HG02885 (cell line): ENCODE data around the gene RXFP1.

Source experiments
- ATAC-seq: cut with Tn5 transposase; IDR thresholded peaks from one replicate; pipeline ENCODE4 v1.9.1; 2021; ENCODE audit warnings: mild to moderate bottlenecking; ENCODE audit not compliant: unreplicated experiment, poor library complexity

RXFP1 gene

DNA sequence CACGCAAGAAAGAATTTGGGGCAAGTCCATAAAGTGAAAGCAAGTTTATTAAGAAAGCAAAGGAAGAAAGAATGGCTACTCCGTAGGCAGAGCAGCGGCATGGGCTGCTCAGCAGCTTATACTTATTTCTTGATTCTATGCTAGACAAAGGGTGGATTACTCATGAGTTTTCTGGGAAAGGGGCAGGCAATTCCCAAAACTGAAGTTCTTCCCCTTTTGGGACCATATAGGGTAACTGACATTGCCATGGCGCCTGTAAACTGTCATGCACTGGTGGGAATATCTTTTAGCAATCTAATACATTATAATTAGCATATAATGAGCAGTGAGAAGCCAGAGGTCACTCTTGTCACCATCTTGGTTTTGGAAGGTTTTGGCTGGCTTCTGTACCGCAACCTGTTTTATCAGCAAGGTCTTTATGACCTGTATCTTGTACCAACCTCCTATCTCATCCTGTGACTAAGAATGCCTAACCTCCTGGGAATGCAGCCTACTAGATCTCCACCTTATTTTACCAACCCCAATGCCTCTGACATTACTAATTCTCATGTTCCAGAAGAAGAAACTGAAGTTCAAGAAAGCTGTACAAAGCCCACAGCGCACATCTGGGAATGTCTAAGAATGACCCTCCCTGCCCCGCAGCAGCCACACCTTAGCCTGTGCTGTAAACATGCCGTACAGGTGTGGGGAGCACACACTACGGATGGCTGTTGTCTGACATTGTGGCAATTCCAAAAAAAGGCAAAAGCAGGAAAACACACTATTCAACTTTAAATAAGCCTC, 18.6 kb downstream of the RXFP1 start:
- no peak for ATAC-seq

DNA sequence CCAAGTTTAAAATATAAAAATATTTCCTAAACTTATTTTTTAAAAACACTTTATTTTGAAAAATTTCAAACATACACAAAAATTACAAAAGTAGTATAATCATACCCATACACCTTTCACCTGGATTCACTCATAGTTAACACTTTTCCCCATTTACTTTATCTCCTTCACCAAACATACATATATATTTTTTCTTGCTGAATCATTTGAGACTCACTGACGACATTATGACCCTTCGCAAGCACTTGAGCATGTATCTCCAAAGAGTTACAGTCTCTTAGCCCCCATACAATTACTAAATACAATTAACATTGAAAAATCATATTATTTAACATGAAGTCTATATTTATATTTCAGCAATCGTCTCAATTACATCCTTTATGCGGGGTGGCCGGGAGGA, 19.8 kb downstream of the RXFP1 start:
- ATAC-seq, result no peak

DNA sequence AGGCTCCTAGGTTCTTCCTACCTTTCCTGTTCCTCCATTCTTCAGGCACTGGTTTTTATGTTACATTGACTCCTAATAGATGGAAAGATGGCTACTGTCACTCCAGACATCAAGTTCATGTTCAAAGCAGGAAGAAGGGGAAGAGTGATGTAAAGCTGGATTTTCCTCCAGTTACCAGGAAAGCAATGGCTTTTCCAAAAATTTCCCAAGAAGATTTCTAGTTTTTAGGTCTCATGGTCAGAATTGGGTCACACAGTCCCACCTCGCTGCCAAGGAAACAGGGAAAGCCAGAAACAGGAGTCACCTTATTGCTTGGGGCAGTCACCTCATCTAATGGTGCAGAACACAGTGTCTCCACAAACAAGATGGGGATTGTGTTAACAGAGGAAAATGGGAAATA, 21.5 kb downstream of the RXFP1 start:
- no peak for ATAC-seq

DNA sequence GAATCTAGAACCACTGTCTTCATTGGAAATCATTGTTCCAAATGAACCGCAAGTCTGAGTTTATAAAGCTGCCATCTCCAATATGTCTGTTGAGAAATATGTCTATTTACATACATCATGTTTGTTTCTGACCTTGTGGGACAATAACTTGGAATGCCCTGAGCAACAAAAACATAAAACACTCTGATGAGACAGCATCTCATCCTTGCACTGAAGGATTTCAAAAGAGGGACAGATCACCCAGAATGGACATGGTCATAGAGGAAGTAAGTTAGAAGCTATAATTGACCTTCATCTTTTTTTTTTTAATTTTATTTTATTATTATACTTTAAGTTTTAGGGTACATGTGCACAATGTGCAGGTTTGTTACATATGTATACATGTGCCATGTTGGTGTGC, 22.5 kb downstream of the RXFP1 start:
- no peak for ATAC-seq

DNA sequence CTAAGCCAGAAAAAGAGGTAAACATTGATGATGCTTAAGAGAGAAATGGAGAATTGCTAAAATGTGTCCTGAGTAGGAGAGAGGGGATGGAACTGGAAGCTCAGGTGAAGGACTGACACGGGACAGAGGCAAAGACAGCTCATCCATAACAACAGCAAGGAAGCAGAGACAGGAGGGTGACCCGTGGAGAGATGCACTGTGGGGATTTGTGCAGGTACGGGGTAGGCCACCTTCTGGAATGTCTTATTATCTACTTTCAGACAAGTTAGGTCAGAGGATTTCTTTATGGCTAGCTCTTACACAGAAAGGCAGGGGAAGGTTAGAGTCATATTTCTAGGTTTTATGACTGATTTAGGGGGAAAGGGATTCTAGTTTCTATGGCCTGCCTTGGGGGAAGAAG, 31.7 kb downstream of the RXFP1 start:
- no peak for ATAC-seq

DNA sequence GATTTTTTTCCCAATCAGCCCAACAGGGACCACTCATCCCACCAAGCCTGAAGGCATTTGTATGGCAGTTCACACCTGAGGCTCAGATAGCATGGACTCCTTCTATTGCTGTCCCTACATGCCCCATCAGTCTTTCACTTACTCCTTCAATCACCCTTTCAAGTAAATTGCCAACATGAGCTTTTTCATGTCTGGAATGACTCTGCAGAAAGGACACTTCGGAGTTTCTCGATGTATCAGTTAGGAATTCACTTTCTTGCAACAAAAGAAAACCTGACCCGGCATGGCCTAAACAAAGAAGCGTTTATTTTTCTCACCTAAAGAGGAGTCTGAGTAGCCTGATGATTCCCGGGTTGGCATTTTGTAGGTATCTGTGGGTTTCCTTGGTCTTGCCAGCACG, 38.6 kb downstream of the RXFP1 start:
- ATAC-seq, result no peak

DNA sequence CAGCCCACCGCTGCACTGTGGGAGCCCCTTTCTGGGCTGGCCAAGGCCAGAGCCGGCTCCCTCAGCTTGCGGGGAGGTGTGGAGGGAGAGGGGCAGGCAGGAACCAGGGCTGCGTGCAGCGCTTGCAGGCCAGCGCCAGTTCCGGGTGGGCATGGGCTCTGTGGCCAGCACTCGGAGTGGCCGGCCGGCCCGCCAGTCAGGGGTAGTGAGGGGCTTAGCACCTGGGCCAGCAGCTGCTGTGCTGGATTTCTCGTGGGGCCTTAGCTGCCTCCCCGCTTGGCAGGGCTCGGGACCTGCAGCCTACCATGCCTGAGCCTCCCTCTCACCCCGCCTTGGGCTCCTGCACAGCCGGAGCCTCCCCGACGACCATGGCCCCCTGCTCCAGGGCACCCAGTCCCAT, 45.2 kb downstream of the RXFP1 start:
- no peak for ATAC-seq

DNA sequence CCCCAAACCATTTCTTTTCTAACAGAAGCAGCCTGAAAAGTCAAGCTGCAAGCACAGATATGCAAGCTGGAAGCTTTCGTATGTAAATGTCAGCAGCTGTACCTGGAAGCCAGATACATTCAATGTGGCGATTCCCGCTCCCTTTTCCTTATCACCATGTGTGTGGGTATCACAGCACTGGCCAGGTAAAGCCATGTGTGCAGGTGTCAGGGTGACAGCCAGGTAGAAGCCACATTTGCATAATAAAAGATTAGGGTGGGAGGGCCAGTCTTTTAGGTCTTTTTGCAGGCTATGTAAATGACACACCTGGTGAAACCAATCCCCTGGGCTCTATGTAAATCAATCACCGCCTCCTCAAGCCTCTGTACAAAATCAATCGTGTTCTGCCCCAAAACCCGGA, 50.1 kb downstream of the RXFP1 start:
- no peak for ATAC-seq

DNA sequence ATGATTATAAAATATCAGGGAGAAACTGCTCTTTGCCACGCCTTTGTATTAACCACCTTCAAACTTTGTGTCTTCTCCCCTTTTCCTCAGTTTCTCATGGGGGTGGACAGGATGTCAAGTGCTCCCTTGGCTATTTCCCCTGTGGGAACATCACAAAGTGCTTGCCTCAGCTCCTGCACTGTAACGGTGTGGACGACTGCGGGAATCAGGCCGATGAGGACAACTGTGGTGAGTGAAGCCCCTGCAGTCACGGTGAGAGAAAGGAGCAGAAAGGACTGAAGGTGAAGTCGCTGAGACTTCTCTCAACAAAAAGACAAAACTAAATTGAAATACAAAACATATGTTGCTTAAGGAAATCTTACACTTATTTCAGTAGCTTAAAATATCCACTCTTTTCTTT, 50.9 kb downstream of the RXFP1 start:
- no peak for ATAC-seq

DNA sequence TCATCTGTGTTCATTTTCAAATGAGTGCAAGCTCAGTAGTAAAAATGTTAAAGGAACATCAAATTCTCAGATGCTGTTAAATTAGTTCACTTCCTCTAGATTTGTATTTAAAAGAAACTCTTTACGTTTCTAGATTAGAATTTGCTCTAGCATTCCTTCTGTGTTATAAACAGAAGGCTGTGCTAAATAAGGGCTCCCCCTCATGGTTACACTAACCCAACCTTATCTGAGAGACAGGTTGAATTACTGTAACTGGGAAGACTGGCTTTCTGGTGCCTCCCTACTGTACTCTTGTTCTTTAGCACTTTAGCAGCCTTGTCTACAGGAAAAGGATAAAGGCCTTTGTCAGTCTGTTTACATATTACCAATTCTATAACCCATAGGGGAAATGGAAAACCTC, 56.8 kb downstream of the RXFP1 start:
- peak; percentile 40 for ATAC-seq

DNA sequence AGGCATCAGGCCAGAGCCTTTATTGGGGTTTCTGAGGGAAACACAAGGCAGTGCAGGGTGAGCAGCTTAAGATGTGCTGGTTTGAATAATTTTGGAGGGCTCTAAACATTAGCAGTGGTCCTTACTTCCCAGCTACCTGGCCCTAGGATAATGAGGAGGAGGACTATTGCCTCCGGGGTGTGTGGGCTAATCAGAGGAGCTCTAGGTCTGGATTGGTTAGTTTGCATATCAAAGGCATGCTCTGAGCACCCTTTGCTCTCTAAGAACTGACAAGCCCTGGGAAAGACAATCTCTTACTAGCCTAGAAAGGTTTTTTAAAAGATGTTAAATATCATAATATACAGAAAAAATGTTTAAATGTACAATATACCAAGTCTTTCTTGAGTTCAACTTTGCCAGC, 58.4 kb downstream of the RXFP1 start:
- ATAC-seq, result no peak

DNA sequence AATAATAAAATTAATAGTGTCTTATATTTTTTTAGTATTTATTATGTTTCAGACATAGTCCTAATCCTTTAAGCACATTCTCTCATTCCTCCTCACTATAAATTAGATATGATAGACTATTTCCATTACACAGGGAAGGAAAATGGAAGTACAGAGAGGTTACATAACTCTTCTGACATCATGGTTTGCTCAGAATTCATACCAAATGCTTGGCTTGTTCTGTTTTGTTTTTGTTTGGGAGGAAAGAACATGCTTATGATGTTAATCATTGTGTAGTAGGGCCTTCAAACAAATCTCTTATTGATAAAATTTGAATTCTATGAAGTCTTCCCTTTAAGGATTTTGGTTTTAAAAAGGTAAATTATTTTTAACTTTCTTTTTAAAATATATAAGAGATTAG, 59.5 kb downstream of the RXFP1 start:
- ATAC-seq, result no peak

DNA sequence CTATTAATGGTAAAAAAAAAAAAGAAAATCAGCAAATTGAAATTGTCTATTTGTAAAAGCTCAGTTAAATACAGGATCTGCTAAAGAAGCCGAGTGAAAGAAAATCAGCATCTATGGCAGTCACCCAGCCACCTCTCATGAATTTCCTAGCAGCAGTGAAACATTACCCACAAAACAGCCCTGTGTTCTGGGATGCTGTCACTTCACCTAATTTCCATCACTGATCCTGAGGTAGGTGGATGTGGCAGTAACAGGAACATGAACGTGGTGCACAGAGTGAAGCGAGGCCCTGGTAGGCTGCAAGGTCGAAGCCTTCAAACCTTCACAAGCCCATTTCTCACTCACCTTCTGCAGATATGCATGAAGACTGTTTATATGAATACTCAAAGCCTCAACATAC, 65.2 kb downstream of the RXFP1 start:
- ATAC-seq, result no peak

DNA sequence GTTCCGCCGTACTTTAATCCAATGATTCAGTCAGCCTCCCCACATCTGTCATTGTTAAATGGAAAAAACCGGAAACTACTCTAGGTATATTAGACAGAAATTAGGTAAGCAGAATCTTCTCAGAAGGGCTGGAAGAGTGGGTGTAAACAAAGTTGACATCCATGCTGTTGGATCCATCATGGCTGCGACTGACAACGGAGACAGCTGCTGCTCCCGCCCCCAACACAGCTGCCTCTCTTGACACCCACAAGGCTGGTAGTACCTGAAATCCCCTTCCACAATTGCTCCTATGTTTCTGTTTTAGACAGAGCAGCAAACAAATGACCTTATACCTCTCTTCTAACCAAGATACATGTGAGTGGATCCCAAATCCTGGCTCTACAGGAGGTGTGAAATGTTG, 66.6 kb downstream of the RXFP1 start:
- ATAC-seq, result no peak

DNA sequence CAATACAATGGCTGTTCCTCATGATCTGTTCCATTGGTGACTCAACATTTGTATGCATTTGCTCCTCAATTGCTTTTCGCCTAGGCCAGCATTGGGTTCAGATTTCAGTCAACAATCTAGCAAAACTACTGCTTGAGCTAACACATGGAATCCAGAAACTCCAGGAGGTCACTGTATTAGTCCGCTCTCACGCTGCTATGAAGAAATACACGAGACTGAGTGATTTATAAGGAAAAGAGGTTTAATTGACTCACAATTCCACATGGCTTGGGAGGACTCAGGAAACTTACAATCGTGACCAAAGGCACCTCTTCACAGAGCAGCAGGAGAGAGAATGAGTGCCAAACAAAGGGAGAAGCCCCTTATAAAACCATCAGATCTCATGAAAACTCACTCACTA, 67.1 kb downstream of the RXFP1 start:
- ATAC-seq, result no peak

DNA sequence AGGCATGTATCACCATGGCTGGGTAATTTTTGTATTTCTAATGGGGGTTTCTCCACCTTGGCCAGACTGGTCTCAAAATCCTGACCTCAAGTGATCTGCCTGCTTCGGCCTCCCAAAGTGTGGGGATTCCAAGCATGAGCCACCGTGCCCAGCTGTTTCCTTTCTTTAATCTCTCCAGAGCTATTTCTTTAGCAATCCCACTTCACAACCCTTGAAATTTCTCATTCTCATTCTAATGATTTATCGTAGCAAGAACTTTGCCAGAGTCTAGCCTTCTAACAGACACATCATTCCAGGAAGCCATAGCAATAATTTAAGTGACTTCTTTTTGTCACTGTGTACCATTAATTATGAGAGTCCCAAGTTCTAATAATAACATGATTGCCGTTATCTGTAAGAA, 68.6 kb downstream of the RXFP1 start:
- ATAC-seq, result no peak

DNA sequence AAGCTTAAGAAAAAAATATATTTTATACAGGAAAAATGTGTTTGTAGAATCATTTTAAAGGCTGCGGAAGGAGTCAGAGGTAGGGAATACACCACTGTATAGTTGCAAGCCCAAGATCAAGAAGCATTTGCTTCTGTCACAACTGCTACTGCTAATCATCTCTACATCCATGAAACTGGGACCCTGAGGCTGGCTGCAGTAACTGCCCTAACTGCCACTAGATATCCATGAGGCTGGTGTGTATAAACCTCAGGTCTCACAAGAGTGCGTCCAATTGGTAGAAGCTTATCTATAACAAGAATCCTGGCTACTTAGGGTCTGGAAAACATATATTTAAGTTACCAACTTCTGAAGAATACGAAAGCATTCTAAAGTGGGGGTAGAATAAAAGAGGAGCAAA, 69.1 kb downstream of the RXFP1 start:
- no peak for ATAC-seq

DNA sequence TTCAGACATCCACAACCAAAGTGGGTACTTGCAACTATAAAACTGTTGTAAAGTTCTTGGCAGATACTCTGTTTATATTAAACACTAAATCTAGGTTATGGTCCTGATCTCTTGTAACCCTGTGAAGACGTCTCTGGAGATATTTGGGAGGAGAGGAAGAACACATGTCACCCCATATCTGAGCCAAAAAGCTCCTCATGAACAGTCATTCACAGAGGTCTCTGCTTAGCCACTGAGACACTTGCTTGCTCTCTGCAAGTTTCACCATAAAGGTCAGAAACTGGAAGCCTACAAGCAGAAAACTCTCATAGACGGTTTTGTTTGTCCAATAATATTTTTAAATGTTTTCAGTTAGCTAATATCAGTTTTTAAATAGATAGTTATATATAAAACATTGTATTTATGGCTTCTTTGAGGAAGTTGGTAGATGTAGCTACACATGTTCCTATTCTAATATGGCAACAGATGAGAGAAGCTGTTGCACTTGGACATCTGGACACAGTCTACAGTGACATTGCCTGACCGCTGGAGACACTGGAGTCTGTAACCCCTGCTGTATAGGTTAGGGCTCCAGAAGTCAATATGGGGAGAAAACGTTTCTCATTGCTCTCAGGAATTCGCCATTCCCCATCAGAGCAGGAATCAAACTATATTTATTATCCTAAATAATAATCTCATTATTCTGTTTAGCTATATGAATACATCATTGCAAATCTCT, 76.4 kb downstream of the RXFP1 start:
- ATAC-seq, result no peak

DNA sequence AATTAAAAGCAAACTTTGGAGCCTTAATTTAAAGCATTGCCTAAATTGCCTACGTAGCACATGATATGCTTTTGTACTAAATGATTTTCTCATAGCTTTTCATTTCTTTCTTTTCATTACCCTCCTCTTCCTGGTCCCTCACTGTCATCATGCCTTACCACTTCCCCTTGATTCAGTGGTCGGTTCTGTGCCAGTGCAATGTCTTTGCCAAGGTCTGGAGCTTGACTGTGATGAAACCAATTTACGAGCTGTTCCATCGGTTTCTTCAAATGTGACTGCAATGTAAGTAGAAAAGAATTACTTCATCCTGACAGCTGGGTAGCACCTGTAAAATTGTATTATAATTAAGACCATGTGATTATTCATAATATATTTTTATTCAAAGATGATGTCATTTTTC, 77.5 kb downstream of the RXFP1 start:
- no peak for ATAC-seq

DNA sequence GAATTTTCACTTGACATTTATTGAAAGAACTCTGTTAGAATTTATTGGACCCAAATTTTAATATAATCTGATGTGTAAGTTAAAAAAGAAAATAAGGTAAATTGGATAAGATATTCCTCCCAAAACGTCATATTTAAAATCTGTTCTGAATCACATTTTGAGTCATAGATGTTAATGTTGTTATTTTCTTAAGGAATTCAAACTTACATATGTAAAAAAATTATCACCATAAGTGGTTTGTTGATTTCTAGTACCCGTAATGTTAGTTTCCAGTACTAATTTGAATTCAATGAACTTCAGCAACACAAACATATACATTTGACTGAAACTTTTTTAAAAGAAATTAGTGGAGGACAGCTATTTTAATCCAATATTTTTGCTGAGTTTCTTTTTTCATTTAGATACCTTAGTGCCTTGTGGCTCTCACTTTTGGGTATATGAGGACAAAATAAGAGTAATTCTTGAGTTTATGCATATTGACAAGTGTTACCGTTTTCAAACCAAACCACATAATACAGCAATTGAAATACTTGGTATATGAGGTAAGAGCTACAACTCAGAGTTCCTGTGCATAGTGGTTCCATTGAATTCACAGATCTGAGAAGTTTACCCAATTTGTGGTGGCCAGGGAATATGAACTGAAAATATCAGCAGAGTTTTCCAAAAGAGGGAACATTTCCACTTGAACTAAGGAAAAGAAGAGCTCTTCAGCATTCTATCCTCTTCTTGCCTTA, 78.2 kb downstream of the RXFP1 start:
- no peak for ATAC-seq

DNA sequence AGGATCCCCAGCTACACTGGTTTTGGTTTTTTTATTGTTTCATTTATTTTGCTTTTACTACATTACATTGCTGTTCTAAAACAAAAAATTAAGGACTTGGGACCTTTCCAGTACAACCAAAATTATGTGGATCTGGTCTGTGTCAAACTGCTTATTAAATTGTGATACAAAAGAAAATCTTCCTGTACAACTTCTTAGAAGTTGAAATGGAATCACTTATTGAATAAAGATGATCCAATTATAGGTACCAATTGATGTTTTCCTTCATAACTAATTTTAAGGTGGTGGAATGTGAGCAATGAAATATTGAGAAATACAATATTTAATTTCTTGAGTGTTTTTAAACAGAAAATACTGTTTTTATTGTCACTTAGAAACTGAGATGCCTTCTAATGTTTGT, 82.7 kb downstream of the RXFP1 start:
- no peak for ATAC-seq
